ENCODE measurements around the gene BANP. TPM values are rescaled to one million over a fixed set of nuclear protein-coding genes. Genes with fewer than 3 reads are reported as not detected.
"Not testable (repeated sequence)": the region's sequence is repeated elsewhere in the genome, so short reads cannot be mapped to it uniquely, and the experiment has no call there.

Gene BANP
- total RNA-seq, 1 experiment from 2014 or later, result 18.9 TPM

- DNase-seq (ENCODE audit: extremely low read depth, low read depth), result not testable (repeated sequence)
These were observed 141.7 kb downstream of the BANP start for GRCh38 chr16:88092791-88093555.

GRCh38 chr16:88093556-88094252, 142.5 kb downstream of the BANP start:
- DNase-seq (ENCODE audit: extremely low read depth, low read depth), result not testable (repeated sequence)

DNA sequence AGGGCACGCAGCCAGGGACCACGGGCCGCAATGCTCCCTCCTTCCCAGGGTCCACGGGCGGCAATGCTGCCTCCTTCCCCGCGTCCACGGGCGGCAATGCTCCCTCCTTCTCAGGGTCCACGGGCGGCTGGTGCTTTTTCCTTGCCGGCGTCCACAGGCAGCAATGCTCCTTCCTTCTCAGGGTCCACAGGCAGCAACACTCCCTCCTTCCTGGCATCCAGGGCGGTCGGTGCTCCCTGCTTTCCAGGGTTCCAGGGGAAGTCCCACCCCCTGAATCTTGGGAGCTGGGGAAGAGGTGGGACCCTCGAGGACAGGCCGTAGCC, 143.0 kb downstream of the BANP start:
- DNase-seq (ENCODE audit: extremely low read depth, low read depth), result not testable (repeated sequence)

GRCh38 chr16:88094900-88095299, 143.7 kb downstream of the BANP start:
- not testable (repeated sequence) for DNase-seq (ENCODE audit: extremely low read depth, low read depth)

DNA sequence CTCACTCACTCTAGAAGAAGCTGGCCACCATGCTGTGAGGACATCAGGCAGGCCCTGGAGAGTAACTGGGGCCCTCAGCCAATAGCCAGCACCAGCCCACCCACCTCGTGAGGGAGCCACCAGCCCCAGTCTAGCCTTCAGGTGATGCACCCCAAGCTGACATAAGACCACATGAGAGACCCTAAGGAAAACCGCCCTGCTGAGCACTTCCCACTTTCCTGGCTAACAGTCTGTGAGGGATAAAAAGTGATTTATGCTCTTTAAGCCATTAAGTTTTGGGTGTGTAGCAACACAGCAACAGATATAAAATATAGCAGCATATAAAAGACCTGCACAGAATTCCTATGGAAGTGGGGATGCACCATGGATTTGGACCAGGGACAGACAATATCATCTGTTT, 145.4 kb downstream of the BANP start:
- DNase-seq (ENCODE audit: extremely low read depth, low read depth), result not testable (repeated sequence)

- not testable (repeated sequence) for DNase-seq (ENCODE audit: extremely low read depth, low read depth)
These were observed 147.7 kb downstream of the BANP start for GRCh38 chr16:88098731-88099562.

- no peak for DNase-seq (ENCODE audit: extremely low read depth, low read depth)
These were observed 148.3 kb downstream of the BANP start for GRCh38 chr16:88099563-88099890.

- DNase-seq (ENCODE audit: extremely low read depth, low read depth), result not testable (repeated sequence)
These were observed 148.7 kb downstream of the BANP start for GRCh38 chr16:88099956-88100355.

DNA sequence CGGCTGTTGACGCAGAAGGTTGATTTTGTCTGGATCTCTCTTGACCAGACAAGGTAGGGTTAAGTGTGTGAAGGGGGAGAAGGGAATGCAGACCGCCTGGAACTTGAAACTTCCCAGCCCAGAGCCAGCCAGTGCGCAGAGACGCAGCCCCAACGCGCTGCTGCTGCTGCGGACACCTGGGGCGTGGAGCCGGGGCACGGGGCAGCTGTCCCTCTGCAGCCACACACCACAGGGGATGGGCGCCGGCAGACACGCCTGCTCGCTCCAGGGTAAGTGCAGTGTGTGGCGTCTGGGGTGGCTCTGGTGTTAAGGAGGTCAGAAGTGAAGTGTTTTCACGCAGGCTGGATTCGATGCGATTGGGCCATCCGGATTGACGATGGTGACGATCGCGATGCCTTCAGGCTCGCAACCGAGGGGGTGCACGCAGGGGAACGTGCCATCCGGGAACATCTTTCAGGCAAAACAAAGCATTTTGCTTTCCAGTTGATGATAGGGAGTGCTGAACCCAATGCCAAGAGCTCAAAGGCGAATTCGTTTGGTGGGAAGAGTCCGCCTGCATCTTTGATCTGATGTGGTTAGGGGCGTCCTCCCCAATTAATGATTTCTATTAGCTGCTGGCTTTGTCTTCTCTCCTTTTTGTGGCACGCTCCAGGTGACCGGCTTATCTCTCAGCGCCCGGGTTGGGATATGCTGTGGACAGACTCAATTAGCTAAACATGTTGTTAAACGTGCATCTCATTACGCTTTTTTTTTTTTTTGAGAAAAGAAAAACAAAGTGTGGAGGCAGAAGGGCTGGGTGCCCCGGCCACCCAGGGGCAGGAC, 149.8 kb downstream of the BANP start:
- not testable (repeated sequence) for DNase-seq (ENCODE audit: extremely low read depth, low read depth)

DNA sequence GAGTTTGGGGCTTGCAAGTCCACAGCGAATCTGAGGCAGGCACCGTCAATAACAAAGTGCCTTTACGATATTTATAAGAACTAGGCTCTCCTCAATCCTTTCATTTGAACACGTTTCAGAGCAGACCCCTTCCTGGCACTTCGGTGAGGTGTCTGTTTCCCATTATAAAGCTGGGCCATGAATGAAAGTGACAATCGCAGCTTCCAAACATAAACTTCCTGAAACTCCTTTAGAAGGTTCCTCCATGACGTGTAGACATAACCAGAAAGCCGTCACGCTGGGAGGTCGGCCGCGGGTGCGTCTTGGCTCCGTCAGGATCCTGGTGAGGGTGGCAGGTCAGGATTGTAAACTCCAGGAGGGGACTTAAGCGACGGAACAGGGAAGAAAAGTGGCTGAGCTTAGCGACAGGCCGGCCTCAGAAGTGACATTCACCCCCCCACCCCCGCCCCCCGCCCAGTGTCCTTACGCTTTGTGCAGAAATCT, 150.4 kb downstream of the BANP start:
- DNase-seq (ENCODE audit: extremely low read depth, low read depth), result not testable (repeated sequence)

- no peak for DNase-seq (ENCODE audit: extremely low read depth, low read depth)
These were observed 151.4 kb downstream of the BANP start for GRCh38 chr16:88102597-88102996.

DNA sequence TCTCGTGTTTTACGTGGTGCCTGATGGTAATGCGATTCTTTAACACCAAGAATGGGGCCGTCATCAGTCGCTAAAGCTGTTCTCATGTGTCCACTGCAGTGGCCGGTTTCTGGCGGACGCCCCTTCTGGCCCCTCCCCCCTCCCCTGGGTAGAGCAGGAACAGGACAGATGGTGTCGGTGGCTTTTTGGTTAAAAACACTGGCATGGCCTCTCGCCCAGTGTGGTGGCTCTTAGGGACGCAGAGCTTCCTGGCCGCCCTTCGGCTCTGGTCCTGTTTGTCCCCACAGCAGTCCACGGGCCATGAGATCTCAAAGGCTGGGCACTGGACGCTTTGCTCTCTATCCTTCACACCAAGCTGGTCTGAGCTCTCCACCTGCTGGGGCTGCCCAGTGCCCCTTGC, 151.8 kb downstream of the BANP start:
- no peak for DNase-seq (ENCODE audit: extremely low read depth, low read depth)

DNA sequence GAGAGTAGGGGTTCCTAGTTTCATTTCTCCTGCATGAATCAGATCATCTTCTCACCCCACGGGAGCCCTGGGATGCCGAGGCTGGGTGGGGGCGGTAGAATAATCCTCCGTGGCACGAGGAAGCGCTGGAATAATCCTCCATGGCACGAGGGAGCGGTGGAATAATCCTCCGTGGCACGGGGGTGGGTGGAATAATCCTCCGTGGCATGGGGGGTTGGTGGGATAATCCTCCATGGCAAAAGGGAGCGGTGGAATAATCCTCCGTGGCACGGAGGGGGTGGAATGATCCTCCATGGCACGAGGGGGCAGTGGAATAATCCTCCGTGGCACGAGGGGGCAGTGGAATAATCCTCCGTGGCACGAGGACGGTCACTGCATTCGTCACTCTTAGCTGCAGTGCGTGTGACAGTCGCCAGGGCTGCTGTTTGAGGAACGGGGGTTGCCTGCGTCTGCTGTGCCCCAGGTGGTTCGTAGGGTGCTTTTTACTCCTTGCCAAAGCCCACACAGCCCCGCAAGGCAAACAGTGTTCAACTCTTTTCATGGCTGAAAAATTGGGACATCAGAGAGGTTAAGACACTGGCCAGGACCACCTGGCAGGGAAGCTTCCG, 152.5 kb downstream of the BANP start:
- DNase-seq (ENCODE audit: extremely low read depth, low read depth), result no peak

- not testable (repeated sequence) for DNase-seq (ENCODE audit: extremely low read depth, low read depth)
These were observed 153.1 kb downstream of the BANP start for GRCh38 chr16:88104363-88104762.

DNA sequence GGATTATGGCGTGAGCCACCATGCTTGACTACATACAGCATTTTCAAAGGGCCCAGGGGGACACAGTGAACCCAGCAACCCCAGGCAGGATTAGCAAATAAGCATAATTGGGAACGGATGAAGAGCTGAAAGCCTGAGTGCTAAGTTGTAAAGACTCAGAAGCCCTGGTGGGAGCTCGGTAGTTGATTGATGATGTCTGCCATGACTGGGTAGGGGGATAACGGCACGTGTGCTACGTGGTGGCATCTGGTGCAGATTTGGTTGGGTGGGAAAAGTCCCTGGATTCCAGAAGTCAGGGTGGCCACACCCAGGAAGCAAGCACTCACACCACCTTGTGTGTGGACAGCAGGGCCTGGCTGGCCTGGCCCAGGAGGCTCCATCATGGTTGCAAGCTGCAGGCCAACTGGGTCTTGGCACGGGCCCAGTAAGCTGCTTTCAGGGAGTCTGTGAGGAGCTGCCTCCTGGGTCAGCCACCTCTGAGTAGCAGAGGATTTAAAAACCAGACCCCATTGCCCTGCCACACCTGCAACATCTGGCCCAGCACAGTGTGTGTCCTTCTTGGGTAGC, 154.4 kb downstream of the BANP start:
- not testable (repeated sequence) for DNase-seq (ENCODE audit: extremely low read depth, low read depth)

GRCh38 chr16:88106566-88106965, 155.3 kb downstream of the BANP start:
- DNase-seq (ENCODE audit: extremely low read depth, low read depth), result not testable (repeated sequence)

DNA sequence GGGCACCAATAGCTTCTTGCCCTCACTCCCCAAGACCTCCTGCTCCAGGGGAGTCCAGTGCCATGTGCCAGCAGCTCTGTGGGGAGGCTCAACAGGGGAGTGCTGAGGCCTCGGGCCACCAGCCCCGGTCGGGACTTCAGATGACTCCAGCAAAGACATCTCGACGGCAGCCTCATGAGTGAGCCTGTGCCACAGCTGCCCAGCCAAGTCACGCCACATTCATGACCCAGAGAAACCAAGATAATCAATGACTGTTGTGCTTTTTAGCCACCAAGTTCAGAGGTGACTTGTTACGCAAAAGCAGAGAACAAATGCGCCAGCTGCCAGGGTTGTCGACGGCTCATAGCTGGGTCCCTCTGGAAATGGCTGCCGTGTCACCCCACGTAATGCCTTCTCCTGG, 157.5 kb downstream of the BANP start:
- no peak for DNase-seq (ENCODE audit: extremely low read depth, low read depth)

DNA sequence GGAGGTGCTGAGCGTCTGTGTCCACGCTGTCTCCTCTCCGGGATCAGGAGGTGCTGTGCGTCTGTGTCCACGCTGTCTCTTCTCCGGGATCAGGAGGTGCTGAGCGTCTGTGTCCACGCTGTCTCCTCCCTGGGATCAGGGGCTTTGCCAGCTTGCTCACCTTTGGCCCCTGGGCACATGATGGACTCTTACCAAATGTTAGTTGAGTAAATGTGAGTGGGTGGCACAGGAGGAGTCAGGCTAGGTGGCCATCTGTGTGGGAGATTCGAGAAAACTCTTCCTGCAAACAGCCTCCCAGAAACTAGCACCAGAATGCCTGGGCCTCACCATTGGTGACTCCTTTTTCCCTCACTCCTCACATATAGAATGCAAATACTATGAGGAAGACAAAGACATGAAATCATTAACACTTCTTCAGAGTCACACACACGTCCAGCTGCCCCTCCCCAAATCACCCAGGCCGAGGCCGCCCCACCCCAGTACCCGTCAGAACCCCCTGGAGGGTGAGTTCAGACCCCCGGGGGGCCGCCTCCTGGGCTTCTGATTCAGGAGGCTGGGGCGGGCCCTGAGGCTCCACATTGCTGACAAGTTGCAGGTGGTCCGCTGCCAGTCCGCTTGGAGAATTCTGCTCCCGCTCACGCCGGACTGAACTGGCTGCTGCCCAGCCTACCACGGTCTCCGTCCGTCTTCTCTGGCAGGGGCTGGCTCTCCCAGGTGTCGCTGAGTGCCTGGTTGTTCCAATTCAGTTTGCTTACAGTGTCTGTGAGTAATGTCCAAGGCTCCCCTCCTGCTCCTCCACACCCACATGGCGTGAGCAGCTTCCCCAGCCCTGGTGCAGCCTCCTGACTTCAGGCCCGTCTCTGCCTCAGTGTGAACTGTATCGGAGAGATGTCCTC, 158.7 kb downstream of the BANP start:
- not testable (repeated sequence) for DNase-seq (ENCODE audit: extremely low read depth, low read depth)

Measured in NCI-H460 (cell line).